HuH-7 (cell line): ENCODE measurements around the gene THAP5.
"Not testable (repeated sequence)": the region's sequence is repeated elsewhere in the genome, so short reads cannot be mapped to it uniquely, and the experiment has no call there.

Experiments used
- DNase-seq: peaks from one replicate; pipeline ENCODE4 v3.0.0; 2011; ENCODE audit warnings: low spot score

The THAP5 gene

DNA sequence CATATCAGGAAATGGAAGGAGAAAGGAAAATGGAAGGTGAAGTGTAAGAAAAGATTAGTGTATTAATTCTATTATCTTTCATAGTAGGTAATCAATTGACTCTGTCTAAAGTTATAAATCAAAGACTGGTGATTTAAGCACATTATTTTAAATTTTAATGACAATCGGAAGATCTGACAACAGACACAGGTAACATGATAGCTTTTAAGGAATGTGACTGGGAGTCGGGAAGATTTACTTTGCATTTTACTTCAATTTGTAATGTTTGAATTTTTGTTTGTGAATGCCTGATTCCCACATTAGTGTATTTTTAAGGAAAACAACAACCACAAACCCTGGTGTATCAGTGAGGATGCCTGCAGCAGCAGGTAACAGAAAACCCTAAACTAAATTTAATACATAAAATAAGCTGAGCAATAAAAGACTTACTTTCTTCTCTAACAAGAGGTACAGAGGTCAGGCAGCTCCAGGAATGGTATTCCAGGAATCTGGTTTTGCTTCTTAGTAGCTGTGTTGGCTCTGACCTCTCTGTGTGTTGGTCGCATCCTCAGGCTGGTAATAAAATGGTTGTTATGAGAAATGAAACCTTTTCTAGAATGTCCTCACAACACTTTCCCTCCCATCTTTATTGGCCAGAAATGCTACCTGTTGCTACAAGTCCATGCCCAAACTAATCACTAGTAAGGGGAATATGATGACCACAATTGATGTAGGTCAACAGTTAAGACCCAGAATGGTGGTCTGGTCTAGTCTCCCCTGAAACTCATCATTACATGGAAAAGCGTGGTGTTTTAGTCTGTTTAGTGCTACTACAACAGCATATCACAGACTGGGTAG lies 12.4 kb upstream of the THAP5 start:
- no peak for DNase-seq

GRCh38 chr7:108580298-108580697 lies 10.8 kb upstream of the THAP5 start:
- DNase-seq = no peak

DNA sequence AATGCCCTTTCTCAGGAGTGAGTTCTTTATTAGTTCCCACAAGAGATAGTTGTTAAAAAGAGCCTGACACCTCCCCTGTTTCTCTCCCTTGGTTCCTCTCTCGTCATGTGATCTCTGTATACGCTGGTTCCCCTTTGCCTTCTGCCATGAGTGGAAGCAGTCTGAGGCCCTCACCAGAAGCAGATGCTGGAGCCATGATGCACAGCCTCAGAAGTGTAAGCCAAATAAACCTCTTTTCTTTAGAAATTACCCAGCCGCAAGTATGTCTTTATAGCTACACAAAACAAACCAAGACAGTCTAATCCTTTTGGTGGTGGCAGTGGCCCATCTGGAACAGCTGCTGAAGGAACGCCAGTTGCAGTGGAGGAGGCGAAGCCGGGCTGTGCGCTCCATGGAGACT lies 9.4 kb upstream of the THAP5 start:
- no peak for DNase-seq

DNA sequence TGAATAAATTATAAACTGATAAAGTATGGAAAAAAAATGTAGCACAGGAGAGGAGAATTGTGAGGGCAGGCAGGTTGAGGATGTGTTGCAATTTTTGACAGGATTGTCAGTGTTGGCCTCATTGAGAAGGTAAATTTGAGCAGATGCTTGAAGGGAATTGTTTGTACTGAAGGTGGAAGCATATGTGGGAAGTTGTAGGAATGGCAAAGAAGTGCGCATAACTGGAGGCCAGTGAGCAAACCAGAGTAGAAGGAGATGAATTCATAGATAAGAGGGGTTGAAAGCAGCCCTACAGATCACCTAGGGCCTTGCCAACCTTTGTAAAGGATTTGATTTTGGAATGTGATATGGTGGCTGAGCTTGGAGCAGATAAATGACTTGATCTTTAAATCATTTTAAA lies 6.6 kb upstream of the THAP5 start:
- DNase-seq = no peak

DNA sequence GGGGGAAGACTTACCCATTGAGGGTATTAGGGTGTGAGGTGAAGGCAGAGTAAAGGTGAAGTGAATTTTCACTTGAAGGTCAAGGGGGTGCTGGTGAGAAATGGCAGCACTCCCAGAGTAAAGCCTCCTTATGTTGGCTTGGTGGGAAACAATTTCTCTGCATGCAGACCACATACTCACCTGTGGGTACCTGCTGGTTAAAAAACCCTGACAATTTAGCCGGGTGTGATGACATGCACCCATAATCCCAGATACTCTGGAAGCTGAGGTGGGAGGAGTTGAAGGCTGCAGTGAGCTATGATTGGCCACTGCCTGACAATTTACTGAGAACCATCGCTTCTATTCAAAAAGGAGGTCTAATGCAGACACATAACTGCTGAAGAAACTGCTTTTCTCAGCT lies 5.7 kb upstream of the THAP5 start:
- no peak for DNase-seq

- no peak for DNase-seq
Observed at GRCh38 chr7:108572480-108572879, 3.0 kb upstream of the THAP5 start.

- peak; percentile 51 for DNase-seq
Observed at GRCh38 chr7:108570146-108570755, 745 bp upstream of the THAP5 start.

DNA sequence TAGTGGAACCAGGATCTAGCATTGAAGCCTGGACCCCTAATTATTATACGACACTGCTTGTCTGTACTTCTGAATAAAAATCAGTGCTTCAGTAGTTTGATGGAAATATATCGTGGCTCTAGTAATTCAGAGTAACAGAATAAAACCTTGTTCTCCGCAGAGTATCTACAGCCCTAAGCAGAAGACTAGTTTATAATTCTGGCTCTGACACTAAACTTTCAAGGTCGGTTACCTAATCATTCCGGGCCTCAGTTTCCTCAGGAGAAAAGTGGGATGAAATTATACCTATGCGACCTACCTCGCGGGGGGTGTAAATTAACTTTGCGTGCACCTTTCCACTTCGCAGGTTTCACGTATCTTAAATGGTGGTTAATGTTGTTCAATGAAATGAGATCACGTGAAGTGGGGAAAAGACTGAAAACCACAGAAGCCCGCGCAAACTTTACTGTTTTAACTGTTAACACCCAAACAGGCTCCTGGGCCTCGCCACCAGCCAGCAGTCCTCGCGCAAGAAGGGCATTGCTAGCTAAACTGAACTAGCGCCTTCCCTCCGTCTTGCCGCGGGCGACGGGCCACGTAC lies 615 bp downstream of the THAP5 start:
- no peak for DNase-seq

GRCh38 chr7:108565987-108566386 lies 3.5 kb downstream of the THAP5 start:
- no peak for DNase-seq

- no peak for DNase-seq
Observed at GRCh38 chr7:108561047-108561619, 8.4 kb downstream of the THAP5 start.

DNA sequence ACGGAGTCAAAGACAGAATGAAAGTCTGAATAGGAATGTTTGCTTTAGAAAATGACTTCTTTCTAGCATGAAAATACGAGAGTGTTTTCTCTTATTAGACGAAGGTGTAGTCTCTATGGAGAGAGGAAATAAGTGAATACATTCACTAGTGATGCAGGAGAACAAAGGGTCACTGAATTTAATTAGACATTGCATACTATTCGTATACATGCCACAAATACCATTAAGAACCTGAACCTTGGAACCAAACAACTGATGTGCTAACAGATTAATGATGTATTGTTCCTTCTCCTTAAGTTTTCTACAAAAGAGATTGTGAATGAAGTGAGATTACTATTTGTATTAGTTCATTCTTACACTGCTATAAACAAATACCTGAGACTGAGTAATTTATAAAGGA lies 10.3 kb downstream of the THAP5 start:
- DNase-seq = no peak

DNA sequence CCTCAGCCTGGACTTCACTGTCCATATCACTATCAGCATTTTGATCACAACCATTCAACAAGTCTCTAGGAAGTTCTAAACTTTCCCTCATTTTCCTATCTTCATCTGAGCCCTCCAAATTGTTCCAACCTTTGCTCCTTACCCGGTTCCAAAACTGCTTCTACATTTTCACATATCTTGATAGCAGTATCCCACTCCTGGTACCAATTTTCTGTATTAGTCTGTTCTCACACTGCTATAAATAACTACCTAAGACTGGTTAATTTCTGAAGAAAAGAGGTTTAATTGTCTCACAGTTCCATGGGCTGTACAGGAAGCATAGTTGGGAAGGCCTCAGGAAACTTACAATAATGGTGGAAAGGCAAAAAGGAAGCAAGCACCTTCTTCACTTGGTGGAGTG lies 11.9 kb downstream of the THAP5 start:
- DNase-seq = no peak

GRCh38 chr7:108557191-108557590 lies 12.3 kb downstream of the THAP5 start:
- no peak for DNase-seq

DNA sequence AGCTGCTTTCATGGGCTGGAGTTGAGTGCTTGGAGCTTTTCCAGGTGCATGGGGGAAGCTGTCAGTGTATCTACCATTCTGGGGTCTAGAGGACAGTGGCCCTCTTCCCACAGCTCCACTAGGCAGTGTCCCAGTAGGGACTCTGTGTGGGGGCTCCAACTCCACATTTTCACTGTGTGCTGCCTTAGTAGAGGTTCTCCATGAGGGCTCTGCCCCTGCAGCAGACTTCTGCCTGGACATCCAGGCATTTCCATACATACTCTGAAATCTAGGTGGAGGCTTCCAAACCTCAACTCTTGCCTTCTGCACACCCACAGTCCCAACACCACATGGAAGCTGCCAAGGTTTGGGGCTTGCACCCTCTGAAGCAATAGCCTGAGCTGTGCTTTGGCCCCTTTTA lies 12.8 kb downstream of the THAP5 start:
- DNase-seq = not testable (repeated sequence)

DNA sequence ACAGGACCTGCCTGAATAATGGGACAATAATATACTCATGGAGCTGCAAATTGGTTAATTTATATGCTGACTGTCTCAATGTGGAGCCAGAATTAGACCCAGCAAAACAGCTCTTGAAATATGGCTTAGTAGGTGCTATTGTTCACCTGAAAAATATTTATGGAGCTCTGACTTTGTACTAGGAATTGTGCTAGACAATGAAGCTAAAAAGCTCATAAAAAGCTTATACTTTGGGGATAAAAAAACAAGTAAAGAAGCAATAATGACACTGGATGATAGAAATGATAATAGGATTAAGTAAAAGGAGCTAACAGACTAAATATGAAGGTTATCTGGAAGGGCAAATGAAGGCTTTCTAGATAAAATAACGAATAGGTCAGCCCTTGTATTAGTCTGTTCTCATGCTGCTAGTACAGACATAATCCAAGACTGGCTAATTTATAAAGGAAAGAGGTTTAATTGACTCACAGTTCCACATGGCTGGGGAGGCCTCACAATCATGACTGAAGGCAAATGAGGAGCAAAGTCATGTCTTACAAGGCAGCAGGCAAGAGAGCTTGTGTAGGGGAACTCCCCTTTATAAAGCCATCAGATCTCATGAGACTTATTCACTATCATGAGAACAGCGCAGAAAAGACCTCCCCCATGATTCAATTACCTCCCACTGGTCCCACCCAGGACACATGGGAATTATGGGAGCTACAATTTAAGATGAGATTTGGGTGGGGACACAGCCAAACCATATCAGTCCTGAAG lies 21.2 kb downstream of the THAP5 start:
- DNase-seq = not testable (repeated sequence)

GRCh38 chr7:108541478-108541877 lies 28.0 kb downstream of the THAP5 start:
- no peak for DNase-seq

DNA sequence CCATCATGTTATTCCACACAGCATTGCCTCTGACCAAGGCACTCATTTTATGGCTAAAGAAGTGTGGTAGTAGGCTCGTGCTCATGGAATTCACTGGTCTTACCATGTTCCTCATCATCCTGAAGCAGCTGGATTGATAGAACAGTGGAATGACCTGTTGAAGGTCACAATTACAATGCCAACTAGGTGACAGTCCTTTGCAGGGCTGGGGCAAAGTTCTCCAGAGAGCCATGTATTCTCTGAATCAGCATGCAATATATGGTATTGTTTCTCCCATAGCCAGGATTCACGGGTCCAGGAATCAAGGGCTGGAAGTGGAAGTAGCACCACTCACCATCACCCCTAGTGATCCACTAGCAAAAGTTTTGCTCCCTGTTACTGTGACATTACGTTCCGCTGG lies 30.8 kb downstream of the THAP5 start:
- DNase-seq = not testable (repeated sequence)

DNA sequence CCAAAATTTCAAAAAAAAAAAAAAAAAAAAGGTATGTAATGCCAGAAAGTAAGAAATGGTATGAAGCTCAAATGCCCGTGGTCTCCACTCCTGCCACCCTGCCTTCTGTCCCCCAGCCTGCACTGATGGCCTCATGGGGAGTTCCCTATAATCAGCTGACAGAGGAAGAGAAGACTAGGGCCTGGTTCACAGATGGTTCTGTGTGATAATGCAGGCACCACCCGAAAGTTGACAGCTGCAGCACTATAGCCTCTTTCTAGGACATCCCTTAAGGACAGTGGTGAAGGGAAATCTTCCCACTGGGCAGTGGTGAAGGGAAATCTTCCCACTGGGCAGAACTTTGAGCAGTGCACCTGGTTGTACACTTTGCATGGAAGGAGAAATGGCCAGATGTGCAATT lies 31.3 kb downstream of the THAP5 start:
- not testable (repeated sequence) for DNase-seq

DNA sequence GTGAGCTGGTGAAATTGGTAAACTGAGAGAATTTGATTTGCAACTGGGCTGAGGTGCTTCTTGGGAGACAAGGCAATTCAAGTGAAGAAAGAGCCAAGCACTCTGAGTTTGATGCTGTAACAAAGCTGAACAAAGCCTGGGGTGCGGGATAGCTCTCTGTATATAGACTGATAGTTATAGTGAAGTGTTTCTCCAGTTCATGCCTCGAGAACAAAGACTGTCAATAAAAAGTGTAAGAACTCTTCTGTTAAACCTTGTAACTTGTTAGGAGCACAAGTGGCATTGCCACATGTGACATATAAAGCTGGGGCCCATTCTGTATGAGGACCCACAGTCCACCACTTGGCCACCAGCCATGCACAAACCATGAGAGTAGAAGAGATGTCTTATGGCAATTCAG lies 32.3 kb downstream of the THAP5 start:
- no peak for DNase-seq

DNA sequence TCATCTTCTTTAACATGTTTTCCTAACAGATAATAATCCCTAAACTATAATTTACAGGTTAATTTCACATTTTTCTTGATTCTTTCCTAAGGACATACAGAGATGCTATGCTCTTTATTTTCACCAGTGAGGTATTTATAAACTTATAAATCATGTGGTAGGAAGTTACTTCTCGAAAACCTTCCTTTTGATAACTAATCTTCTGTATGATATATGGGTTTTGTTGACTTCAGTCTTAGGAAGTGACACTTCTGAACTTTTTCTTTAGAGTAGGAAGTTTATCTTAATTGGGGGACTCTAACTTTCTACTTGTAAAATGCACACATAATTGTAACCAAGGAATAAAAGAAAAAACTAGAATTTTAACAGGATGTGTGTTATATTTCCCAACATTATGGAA lies 33.8 kb downstream of the THAP5 start:
- no peak for DNase-seq

- no peak for DNase-seq
Observed at GRCh38 chr7:108535257-108535656, 34.2 kb downstream of the THAP5 start.

GRCh38 chr7:108533712-108534111 lies 35.8 kb downstream of the THAP5 start:
- no peak for DNase-seq
